Skin of body (tissue), 2 donors: ENCODE measurements around the gene C3orf52. TPM values are rescaled to one million over a fixed set of nuclear protein-coding genes. Genes with fewer than 3 reads are reported as not detected.
A peak's percentile ranks its signal among the peaks of the same experiment; 100 is the strongest.
"Not testable (repeated sequence)": the region's sequence is repeated elsewhere in the genome, so short reads cannot be mapped to it uniquely, and the experiment has no call there.

Source experiments
- DNase-seq: peaks from one replicate; lab custom pipeline; 2025; lab: John Stamatoyannopoulos, UW
- total RNA-seq: library from RNA; depleted of rRNA; stranded (reverse); fragments of >200 nt; gene quantifications from one replicate; pipeline ENCODE4 v1.2.3, GENCODE V29; 2014

Gene C3orf52, protein sequence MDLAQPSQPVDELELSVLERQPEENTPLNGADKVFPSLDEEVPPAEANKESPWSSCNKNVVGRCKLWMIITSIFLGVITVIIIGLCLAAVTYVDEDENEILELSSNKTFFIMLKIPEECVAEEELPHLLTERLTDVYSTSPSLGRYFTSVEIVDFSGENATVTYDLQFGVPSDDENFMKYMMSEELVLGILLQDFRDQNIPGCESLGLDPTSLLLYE
- total RNA-seq: 12.9 TPM

DNA sequence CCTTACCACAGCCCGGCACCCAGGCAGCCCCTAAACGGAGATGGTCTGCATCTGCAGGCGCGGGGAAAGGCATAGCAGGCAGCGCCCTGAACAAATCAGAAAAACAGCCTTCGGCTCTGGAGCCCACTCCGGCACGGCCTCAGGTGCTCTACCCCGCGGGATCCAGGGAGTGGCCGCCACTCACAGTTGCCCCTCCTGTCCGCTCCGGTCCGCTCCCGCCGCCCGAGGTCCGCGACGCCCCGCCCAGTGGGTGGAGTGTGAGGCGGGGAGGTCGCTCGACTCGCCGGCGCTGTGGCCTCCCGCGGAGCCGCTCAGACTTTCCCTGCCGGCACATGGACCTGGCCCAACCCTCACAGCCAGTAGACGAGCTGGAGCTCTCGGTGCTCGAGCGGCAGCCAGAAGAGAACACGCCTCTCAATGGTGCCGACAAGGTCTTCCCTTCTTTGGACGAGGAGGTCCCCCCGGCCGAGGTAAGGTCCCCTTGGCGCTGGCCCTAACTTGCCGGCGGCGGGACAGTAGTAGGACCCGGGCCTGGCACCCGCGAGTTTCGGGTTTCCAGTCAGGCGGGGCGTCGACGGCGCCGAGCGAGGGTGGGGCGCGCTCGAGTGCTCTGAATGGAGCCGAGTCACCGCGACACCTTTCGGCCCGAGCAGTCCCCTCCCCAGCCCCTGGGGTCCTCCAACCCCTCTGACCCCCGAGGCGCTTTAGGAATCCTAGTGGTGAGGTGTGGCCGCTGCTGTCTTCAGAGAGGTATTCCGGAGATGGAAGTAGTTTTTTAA lies at the start of gene C3orf52:
Gene C3orf52, plus strand, starts transcription at position 314 of the 779 bp plus-strand sequence. Its CDS starts 19 bp downstream, at position 333.
- DNase-seq: peak; percentile 31

DNA sequence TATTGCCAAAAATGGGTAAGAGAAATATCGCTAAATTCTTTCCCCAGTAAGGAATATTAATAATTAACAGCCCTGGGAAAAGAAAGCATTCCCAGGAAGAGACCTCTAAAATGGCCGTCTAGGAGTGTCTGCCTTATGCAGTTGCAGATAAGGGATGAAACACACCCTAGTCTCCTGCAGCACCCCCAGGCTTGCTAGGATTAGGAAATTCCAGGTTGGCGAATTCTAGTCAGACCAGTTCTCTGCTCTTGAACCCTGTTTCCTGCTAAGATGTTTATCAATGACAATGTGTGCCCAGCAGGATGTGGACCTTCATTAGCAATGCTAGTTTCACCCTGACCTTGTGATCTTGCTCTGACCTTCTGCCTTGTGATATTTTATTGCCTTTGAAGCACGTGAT lies 49.0 kb upstream of the C3orf52 start:
- not testable (repeated sequence) for DNase-seq

GRCh38 chr3:112038863-112039262 lies 47.3 kb upstream of the C3orf52 start:
- DNase-seq: no peak

GRCh38 chr3:112041321-112041720 lies 44.9 kb upstream of the C3orf52 start:
- DNase-seq: no peak

DNA sequence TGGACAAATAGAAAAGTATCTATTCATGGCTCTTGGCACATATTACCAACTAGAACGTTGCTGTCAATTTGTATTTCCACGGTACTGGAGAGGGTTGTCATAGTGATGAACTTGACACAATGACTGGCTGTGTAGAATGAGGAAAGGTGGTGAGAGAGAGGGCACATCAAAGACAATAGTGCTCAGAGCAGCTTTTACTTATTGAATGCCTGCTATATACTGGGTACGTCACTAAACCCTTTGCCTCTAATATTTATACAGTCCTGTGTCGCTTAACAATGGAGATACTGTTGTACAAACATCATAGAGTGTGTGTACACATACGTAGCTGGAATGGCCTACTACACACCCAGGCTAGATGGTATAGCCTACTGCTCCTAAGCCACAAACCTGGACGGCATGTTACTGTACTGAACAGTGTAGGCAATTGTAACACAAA lies 43.3 kb upstream of the C3orf52 start:
- DNase-seq: no peak

DNA sequence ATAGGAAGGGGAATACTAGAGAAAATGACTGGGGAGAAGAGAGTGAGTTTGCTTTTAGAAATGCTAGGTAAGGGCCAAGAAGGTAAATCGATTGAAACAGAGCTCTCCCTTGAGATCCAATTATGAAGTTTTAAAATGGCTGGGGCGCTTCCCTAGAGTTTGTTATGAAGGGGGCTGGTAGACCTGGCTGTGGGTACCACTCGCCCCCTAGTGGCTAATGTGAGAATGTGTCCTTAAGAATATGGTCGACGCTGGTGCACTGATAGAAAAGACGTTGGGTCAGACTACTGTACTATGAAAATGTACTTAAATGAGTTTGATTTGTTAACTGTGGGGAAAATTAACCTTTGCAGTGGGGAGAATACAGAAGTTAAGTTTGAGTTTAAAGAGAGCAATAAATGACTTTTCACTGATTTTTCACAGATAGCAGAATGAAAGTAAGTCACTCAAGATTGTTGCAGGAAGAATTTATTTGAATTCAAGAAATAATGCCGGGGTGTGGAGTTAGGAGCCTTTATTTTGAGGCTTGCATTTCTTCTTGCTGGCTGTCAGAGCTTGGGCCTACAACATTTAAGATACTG lies 42.5 kb upstream of the C3orf52 start:
- DNase-seq: peak; percentile 22

DNA sequence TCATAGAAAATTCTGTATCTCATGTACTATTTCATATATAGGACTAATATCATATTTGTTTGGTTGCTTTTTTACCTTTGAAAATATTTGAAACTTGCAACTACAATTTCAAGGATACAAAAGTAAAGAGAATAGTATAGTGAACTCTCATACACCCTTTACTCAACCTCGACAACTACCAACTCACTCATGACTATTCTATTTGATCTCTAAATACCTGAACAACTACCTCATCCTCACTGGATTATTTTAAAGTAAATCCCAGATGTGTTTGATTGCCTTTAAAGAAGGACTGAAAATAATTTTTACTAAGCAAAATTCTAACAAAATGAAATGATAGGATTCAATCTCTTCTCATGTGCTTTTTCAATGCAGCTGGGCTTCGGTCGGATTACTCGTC lies 39.6 kb upstream of the C3orf52 start:
- DNase-seq: no peak

DNA sequence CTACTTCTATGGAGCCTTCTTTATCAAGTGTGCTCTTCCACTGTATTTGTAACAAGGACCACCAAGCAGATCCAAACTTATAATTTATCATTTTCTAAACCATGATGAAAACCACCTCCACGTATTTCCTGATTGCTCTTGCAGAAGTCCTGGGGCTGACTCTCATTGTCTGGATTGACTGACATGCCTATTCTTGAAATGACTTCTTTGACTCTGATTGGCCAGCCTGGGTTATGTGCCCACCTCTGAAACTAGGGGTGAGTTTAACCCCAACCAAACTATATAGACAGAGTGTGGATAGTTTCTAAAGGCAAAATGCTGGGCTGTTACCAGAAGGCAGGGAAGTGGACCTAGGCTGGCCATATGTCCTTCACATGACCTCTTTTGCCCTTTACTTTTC lies 38.9 kb upstream of the C3orf52 start:
- no peak for DNase-seq

DNA sequence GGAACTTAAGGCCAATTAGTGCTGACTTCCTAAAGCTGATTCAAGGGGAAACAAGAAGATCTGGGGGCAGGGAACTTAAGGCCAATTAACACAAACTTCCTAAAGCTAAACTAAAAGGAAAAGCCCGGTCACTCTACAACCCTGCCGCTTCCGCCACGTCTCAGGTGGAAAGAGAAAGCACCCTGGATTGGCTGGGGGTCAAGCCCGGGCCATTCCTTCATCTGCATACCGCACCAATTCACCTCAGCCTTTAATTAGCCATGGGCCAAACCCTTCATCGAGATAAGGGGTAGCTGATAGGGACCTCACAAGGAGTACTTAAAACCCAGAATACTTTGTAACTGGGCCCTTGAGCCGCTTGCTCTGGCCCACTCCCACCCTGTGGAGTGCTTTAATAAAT lies 37.3 kb upstream of the C3orf52 start:
- no peak for DNase-seq

GRCh38 chr3:112053229-112053628 lies 33.0 kb upstream of the C3orf52 start:
- DNase-seq: no peak

DNA sequence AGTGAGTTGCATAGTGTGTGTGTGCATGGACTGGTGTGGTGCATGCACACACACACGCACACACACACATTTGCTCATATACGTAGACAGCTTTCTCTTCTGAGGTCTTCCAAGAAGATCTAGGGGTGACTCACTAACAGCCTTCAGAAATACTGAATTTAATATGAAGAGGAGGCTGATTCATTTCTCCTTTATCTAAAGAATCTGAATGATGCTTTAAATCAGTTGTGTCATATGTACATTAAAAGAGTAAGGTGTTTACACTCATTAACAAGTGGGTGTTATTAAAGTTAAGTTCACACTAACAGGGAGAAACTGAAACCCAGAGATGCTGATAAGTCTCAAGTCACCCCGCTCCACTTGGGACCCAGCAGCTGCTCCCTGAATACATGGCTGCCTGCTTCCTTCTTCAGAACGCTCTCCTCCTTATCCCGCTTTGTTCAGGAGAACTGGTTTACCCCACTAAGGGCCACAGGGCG lies 29.7 kb upstream of the C3orf52 start:
- DNase-seq: no peak

GRCh38 chr3:112059497-112059896 lies 26.7 kb upstream of the C3orf52 start:
- DNase-seq: no peak

- DNase-seq: no peak
Measured at GRCh38 chr3:112061152-112061551, 25.0 kb upstream of the C3orf52 start.

DNA sequence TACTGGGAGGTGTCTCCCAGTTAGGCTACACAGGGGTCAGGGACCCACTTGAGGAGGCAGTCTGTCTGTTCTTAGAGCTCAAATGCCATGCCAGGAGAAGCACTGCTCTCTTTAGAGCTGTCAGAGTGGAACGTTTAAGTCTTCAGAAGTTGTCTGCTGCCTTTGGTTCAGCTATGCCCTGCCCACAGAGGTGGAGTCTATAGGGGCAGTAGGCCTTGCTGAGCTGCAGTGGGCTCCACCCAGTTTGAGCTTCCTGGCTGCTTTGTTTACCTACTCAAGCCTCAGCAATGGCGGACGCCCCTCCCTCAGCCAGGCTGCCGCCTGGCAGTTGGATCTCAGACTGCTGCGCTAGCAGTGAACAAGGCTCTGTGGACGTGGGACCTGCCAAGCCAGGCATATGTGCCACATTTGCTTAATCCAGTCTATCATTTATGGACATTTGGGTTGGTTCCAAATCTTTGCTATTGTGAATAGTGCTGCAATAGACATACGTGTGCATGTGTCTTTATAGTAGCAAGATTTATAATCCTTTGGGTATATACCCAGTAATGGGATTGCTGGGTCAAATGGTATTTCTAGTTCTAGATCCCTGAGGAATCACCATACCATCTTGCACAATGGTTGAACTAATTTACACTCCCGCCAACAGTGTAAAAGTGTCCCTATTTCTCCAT lies 13.7 kb upstream of the C3orf52 start:
- DNase-seq: not testable (repeated sequence)

DNA sequence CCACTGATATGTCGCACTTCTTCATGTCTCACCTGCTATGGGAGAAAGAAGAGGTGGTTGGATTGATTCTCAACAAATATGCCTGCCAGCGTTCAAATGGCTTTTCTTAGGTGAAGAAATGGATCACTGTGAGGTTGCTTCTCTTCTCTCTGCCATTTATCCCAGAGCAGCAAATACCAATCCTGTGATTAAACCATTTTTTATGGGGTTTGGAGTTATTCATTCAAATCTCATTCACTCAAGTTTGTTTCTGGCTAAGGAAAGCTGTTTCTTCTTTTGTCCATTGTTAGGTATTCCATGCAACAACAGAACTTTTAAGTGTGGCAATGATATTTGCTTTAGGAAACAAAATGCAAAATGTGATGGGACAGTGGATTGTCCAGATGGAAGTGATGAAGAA lies 12.2 kb upstream of the C3orf52 start:
- DNase-seq: no peak

DNA sequence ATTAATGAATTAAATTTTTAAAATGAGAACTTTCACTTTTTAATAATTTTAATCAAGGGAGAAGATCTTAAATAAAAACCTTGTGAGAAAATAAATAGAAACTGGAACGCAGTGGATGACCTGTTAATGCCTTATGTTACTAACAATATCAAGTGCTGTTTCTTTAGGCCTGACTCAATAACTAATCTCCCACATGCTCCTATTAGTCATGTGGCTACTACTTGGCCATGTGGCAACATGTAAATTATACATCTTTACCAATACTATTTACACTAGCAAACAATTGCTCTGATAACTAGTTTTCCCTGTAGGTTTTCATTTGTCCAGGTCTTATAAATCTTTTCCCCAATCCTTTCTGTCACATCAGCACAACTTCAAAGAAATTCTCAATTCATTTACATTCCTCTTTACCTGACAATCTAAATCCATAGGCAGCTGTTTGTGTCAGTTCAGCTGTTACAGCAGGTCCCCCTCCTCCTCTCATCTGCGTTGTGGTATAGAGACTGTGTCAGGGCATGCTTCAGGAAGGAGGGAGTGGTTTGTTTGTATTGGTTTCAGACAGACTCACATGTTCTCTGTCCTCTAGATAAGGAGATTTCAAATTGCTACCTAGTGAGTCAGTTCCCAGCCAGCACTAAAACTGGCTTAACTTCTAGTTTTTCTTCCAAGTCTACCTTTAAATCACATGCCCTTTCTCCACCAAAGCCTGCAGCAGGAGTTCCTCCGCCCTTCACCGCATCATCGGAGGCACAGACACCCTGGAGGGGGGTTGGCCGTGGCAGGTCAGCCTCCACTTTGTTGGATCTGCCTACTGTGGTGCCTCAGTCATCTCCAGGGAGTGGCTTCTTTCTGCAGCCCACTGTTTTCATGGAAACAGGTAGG lies 11.3 kb upstream of the C3orf52 start:
- no peak for DNase-seq

DNA sequence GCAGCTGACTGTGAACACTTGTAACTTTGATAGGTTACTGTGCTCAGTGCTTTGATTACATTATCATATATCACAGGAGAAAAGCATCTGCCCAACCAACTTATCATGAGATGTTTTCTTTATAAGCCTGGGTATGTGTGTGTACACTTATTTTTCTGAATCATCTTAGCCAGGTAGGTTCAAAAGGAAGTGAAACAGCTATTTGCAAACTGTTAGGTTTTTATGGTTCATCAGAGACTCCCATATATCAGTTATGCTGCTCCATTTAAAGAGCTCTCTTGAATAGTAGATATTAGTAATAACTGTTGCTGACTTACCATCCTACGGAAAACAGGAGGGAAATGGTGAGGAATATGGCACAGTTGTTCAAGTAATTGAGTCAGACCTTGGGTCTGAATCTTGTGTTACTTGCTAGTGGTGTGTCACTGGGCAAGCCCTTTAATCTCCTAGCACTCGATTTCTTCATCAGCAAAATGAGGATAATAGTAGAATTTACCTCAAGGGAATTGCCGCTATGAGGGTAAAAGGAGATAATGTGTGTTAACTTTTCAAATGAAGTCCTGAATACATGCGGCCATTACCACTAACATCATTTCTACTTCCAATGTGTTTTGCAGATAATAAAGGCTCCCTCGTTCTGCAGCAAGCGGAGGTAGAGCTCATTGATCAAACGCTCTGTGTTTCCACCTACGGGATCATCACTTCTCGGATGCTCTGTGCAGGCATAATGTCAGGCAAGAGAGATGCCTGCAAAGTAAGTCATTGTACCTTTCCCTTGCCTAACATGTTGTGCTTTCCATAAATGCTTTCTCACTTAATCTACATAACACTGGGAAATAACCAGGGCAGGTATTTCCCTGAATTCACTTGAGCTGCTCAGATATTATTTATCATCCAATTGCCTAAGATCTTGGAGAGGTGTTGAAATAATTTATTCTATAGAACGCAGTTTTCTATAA lies 7.8 kb upstream of the C3orf52 start:
- DNase-seq: no peak

DNA sequence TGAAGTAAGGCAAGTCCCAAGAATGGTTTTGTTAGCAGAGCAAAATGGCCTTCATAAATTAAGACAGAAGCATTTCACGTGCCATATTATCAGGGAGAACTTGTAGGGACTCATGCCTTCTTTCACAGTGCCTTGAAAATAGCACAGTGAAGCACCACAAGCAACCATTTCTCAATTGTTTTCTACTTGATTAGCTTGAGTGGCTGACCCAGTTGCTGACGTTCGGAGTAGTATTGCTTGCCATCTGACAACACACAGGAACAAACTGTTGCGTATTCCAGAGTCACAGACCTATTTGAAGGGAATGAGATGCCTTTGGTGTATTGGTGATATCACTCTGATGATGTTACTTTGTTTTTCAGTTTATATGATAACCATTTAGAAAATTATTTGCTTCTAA lies 3.0 kb upstream of the C3orf52 start:
- DNase-seq: no peak

GRCh38 chr3:112084980-112085705 lies 1.0 kb upstream of the C3orf52 start:
- DNase-seq: no peak
